WTC11 (cell line): ENCODE data around the gene PLXNA2. TPM values are rescaled to one million over a fixed set of nuclear protein-coding genes. Genes with fewer than 3 reads are reported as not detected.

Source experiments
- ATAC-seq: fragments of 200-7000 bp; cut with Tn5 transposase; 2 replicates; pipeline ENCODE4 v1.10.0; 2021; ENCODE audit warnings: mild to moderate bottlenecking, moderate library complexity
- CTCF ChIA-PET: fragments of 300-600 bp; sonication (Branson Sonifier 250); formaldehyde crosslinking; loops from one replicate; lab custom pipeline; 2021; ENCODE audit warnings: antibody characterized with exemption; lab: Charles Lee
- POLR2A ChIA-PET: fragments of 350-600 bp; sonication (Branson Sonifier 250); formaldehyde crosslinking; loops from one replicate; lab custom pipeline; 2021; ENCODE audit warnings: antibody characterized with exemption; lab: Charles Lee
- DNase-seq: peaks from one replicate; pipeline ENCODE4 v3.0.0; 2021; ENCODE audit warnings: low spot score
- H3K27ac Mint-ChIP-seq: 2 replicates; pipeline ENCODE4 v1.8.0; 2021; ENCODE audit warnings: mixed read lengths
- H3K27me3 Mint-ChIP-seq: 2 replicates; pipeline ENCODE4 v1.8.0; 2021; ENCODE audit warnings: low read depth, mild to moderate bottlenecking, moderate library complexity, mixed read lengths
- H3K36me3 Mint-ChIP-seq: 2 replicates; pipeline ENCODE4 v1.8.0; 2021; ENCODE audit warnings: mixed read lengths
- H3K4me1 Mint-ChIP-seq: 2 replicates; pipeline ENCODE4 v1.8.0; 2022; ENCODE audit warnings: mixed read lengths
- H3K4me3 Mint-ChIP-seq: 2 replicates; pipeline ENCODE4 v1.8.0; 2021; ENCODE audit warnings: mild to moderate bottlenecking, moderate library complexity, mixed read lengths
- H3K9me3 Mint-ChIP-seq: 2 replicates; pipeline ENCODE4 v1.8.0; 2021; ENCODE audit warnings: mixed read lengths
- AR ChIP-seq: fragments of 250-450 bp; sonication (Bioruptor Pico); IDR thresholded peaks from 2 replicates; pipeline ENCODE4 v1.9.0; 2021; ENCODE audit warnings: mild to moderate bottlenecking
- CDX4 ChIP-seq: fragments of 250-450 bp; sonication (Bioruptor Pico); IDR thresholded peaks from 2 replicates; pipeline ENCODE4 v1.9.0; 2021; ENCODE audit warnings: moderate library complexity, mild to moderate bottlenecking, inconsistent platforms, borderline replicate concordance
- CREB1 ChIP-seq: sonication (generic); formaldehyde crosslinking; IDR thresholded peaks from 2 replicates; pipeline ENCODE4 v1.8.0; 2023; ENCODE audit warnings: mild to moderate bottlenecking, missing genetic modification reagents
- E2F5 ChIP-seq: sonication (generic); formaldehyde crosslinking; IDR thresholded peaks from 2 replicates; pipeline ENCODE4 v1.8.1; 2022; ENCODE audit warnings: mild to moderate bottlenecking, moderate library complexity, missing genetic modification reagents
- EMX1 ChIP-seq: fragments of 250-450 bp; sonication (Bioruptor Pico); IDR thresholded peaks from 2 replicates; pipeline ENCODE4 v1.8.0; 2021; ENCODE audit warnings: mild to moderate bottlenecking
- GTF2I ChIP-seq: fragments of 250-450 bp; sonication (Bioruptor Pico); conservative IDR thresholded peaks from 2 replicates; pipeline ENCODE4 v1.4.0; 2021; ENCODE audit warnings: mild to moderate bottlenecking
- HMGA2 ChIP-seq: fragments of 250-450 bp; sonication (Bioruptor Pico); IDR thresholded peaks from 2 replicates; pipeline ENCODE4 v1.4.0; 2021; ENCODE audit warnings: mild to moderate bottlenecking, moderate library complexity
- JUN ChIP-seq: sonication (generic); formaldehyde crosslinking; IDR thresholded peaks from 2 replicates; pipeline ENCODE4 v1.8.0; 2023; ENCODE audit warnings: mild to moderate bottlenecking, missing genetic modification reagents
- SP1 ChIP-seq: sonication (generic); formaldehyde crosslinking; conservative IDR thresholded peaks from 2 replicates; pipeline ENCODE4 v1.8.1; 2022; ENCODE audit warnings: missing genetic modification reagents
- TP53 ChIP-seq: sonication (generic); formaldehyde crosslinking; IDR thresholded peaks from 2 replicates; pipeline ENCODE4 v1.8.1; 2023; ENCODE audit warnings: mild to moderate bottlenecking, missing genetic modification reagents
- USF2 ChIP-seq: sonication (generic); formaldehyde crosslinking; IDR thresholded peaks from 2 replicates; pipeline ENCODE4 v1.8.1; 2023; ENCODE audit warnings: mild to moderate bottlenecking, missing genetic modification reagents, moderate library complexity
- ZBTB21 ChIP-seq: sonication (generic); formaldehyde crosslinking; IDR thresholded peaks from 2 replicates; pipeline ENCODE4 v1.8.1; 2023; ENCODE audit warnings: mild to moderate bottlenecking, missing genetic modification reagents, borderline replicate concordance
- ZNF219 ChIP-seq: sonication (generic); formaldehyde crosslinking; IDR thresholded peaks from 2 replicates; pipeline ENCODE4 v1.8.0; 2023; ENCODE audit warnings: missing genetic modification reagents, mild to moderate bottlenecking, borderline replicate concordance
- ZSCAN18 ChIP-seq: fragments of 250-450 bp; sonication (Bioruptor Pico); IDR thresholded peaks from 2 replicates; pipeline ENCODE4 v2.1.2; 2022; ENCODE audit warnings: mild to moderate bottlenecking, moderate library complexity
- total RNA-seq: library from RNA; stranded (reverse); gene quantifications from 3 replicates; pipeline ENCODE4 v1.2.3, GENCODE V29; 2021
- TF ChIP-seq, protein P1 (sequence below): sonication (generic); formaldehyde crosslinking; IDR thresholded peaks from 2 replicates; pipeline ENCODE4 v1.8.0; 2022; ENCODE audit warnings: missing genetic modification reagents
- TF ChIP-seq, protein P2 (sequence below): sonication (generic); formaldehyde crosslinking; conservative IDR thresholded peaks from 2 replicates; pipeline ENCODE4 v1.8.1; 2022; ENCODE audit warnings: mild to moderate bottlenecking, missing genetic modification reagents
- TF ChIP-seq, protein P3 (sequence below): sonication (generic); formaldehyde crosslinking; IDR thresholded peaks from 2 replicates; pipeline ENCODE4 v1.8.0; 2023; ENCODE audit warnings: missing genetic modification reagents
- TF ChIP-seq, protein P4 (sequence below): sonication (generic); formaldehyde crosslinking; IDR thresholded peaks from 2 replicates; pipeline ENCODE4 v1.8.1; 2023; ENCODE audit warnings: mild to moderate bottlenecking, missing genetic modification reagents
- TF ChIP-seq, protein P5 (sequence below): sonication (generic); formaldehyde crosslinking; IDR thresholded peaks from 2 replicates; pipeline ENCODE4 v1.8.0; 2022; ENCODE audit warnings: mild to moderate bottlenecking, missing genetic modification reagents
- TF ChIP-seq, protein P6 (sequence below): sonication (generic); formaldehyde crosslinking; IDR thresholded peaks from 2 replicates; pipeline ENCODE4 v1.8.0; 2022; ENCODE audit warnings: mild to moderate bottlenecking, missing genetic modification reagents

Gene PLXNA2
- total RNA-seq, 1 experiment from 2014 or later = 4.2 TPM

DNA sequence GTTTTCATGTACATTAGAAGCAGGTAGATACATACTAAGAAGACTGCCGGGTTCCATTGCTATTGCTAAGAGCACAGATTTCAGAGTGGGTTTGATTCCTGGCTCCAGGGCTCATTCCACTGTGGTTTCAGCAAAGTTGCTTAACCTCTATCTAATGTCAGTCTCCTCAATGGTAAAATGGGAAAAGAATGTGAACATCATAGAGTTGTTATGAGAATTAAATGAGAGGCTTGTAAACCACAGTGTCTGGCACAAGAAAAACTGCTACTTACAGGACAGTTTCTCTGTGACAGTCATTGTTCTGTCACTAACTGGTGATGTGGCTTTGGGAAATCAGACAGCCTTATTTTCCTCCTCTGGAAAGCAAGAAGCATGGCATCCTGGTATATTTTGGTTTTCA is 10.7 kb upstream of the PLXNA2 start:
- H3K4me3 Mint-ChIP-seq = no peak overlapping the region
- peaks cover 7% of the 10 kb centered on the region for H3K9me3 Mint-ChIP-seq
- H3K4me1 Mint-ChIP-seq = peaks cover 31% of the 10 kb centered on the region
- TF ChIP-seq EMX1 (CRISPR knock-in tag) = no peak
- no peak for TF ChIP-seq GTF2I
- no peak for TF ChIP-seq ZSCAN18
- no peak for TF ChIP-seq TP53 (CRISPR knock-in tag)
- TF ChIP-seq, protein P1, sequence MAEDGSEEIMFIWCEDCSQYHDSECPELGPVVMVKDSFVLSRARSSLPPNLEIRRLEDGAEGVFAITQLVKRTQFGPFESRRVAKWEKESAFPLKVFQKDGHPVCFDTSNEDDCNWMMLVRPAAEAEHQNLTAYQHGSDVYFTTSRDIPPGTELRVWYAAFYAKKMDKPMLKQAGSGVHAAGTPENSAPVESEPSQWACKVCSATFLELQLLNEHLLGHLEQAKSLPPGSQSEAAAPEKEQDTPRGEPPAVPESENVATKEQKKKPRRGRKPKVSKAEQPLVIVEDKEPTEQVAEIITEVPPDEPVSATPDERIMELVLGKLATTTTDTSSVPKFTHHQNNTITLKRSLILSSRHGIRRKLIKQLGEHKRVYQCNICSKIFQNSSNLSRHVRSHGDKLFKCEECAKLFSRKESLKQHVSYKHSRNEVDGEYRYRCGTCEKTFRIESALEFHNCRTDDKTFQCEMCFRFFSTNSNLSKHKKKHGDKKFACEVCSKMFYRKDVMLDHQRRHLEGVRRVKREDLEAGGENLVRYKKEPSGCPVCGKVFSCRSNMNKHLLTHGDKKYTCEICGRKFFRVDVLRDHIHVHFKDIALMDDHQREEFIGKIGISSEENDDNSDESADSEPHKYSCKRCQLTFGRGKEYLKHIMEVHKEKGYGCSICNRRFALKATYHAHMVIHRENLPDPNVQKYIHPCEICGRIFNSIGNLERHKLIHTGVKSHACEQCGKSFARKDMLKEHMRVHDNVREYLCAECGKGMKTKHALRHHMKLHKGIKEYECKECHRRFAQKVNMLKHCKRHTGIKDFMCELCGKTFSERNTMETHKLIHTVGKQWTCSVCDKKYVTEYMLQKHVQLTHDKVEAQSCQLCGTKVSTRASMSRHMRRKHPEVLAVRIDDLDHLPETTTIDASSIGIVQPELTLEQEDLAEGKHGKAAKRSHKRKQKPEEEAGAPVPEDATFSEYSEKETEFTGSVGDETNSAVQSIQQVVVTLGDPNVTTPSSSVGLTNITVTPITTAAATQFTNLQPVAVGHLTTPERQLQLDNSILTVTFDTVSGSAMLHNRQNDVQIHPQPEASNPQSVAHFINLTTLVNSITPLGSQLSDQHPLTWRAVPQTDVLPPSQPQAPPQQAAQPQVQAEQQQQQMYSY (CRISPR knock-in tag) = no peak
- TF ChIP-seq, protein P2, sequence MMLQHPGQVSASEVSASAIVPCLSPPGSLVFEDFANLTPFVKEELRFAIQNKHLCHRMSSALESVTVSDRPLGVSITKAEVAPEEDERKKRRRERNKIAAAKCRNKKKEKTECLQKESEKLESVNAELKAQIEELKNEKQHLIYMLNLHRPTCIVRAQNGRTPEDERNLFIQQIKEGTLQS (CRISPR knock-in tag) = no peak
- TF ChIP-seq USF2 (CRISPR knock-in tag) = no peak
- TF ChIP-seq SP1 (CRISPR knock-in tag) = no peak
- no peak for TF ChIP-seq CREB1 (CRISPR knock-in tag)
- TF ChIP-seq, protein P3, sequence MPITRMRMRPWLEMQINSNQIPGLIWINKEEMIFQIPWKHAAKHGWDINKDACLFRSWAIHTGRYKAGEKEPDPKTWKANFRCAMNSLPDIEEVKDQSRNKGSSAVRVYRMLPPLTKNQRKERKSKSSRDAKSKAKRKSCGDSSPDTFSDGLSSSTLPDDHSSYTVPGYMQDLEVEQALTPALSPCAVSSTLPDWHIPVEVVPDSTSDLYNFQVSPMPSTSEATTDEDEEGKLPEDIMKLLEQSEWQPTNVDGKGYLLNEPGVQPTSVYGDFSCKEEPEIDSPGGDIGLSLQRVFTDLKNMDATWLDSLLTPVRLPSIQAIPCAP (CRISPR knock-in tag) = no peak
- TF ChIP-seq HMGA2 (CRISPR knock-in tag) = no peak
- TF ChIP-seq, protein P4, sequence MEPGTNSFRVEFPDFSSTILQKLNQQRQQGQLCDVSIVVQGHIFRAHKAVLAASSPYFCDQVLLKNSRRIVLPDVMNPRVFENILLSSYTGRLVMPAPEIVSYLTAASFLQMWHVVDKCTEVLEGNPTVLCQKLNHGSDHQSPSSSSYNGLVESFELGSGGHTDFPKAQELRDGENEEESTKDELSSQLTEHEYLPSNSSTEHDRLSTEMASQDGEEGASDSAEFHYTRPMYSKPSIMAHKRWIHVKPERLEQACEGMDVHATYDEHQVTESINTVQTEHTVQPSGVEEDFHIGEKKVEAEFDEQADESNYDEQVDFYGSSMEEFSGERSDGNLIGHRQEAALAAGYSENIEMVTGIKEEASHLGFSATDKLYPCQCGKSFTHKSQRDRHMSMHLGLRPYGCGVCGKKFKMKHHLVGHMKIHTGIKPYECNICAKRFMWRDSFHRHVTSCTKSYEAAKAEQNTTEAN (CRISPR knock-in tag) = no peak
- TF ChIP-seq, protein P5, sequence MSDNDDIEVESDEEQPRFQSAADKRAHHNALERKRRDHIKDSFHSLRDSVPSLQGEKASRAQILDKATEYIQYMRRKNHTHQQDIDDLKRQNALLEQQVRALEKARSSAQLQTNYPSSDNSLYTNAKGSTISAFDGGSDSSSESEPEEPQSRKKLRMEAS (CRISPR knock-in tag) = no peak
- no peak for TF ChIP-seq ZNF219 (CRISPR knock-in tag)
- no peak for TF ChIP-seq AR (CRISPR knock-in tag)
- no peak for TF ChIP-seq ZBTB21 (CRISPR knock-in tag)
- TF ChIP-seq CDX4 = no peak
- TF ChIP-seq, protein P6, sequence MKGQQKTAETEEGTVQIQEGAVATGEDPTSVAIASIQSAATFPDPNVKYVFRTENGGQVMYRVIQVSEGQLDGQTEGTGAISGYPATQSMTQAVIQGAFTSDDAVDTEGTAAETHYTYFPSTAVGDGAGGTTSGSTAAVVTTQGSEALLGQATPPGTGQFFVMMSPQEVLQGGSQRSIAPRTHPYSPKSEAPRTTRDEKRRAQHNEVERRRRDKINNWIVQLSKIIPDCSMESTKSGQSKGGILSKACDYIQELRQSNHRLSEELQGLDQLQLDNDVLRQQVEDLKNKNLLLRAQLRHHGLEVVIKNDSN (CRISPR knock-in tag) = no peak
- no peak for TF ChIP-seq E2F5
- no peak for TF ChIP-seq JUN
- no peak overlapping the region for H3K27ac Mint-ChIP-seq
- ATAC-seq (no peak), DNase-seq (no peak)
- H3K27me3 Mint-ChIP-seq = peaks cover 55% of the 10 kb centered on the region
- CTCF ChIA-PET = no interaction called here
- H3K36me3 Mint-ChIP-seq = peaks cover 6% of the 10 kb centered on the region
- POLR2A ChIA-PET = no interaction called here
